Measurements from ENCODE around the gene CACNB3.
A peak's percentile ranks its signal among the peaks of the same experiment; 100 is the strongest.
"Not testable (repeated sequence)": the region's sequence is repeated elsewhere in the genome, so short reads cannot be mapped to it uniquely, and the experiment has no call there.

Gene CACNB3

GRCh38 chr12:48822139-48822538 lies 3.8 kb downstream of the CACNB3 start:
- ATAC-seq: no peak
- Mint-ChIP-seq H3K9me3 (no peaks in the 10 kb centered on the region), H3K4me3 (no peak overlapping the region), H3K4me1 (peaks cover 10% of the 10 kb centered on the region), H3K36me3 (ENCODE audit: low read depth) (no peaks in the 10 kb centered on the region), H3K27me3 (peaks cover 17% of the 10 kb centered on the region), H3K27ac (no peak overlapping the region)
- no peak for DNase-seq

GRCh38 chr12:48822711-48823110 lies 4.4 kb downstream of the CACNB3 start:
- H3K27ac Mint-ChIP-seq: no peak overlapping the region
- H3K27me3 Mint-ChIP-seq: peaks cover 12% of the 10 kb centered on the region
- ATAC-seq: no peak
- no peak for DNase-seq
- H3K4me1 Mint-ChIP-seq: peaks cover 5% of the 10 kb centered on the region
- H3K36me3 Mint-ChIP-seq (ENCODE audit: low read depth): no peaks in the 10 kb centered on the region
- no peaks in the 10 kb centered on the region for H3K9me3 Mint-ChIP-seq
- no peak overlapping the region for H3K4me3 Mint-ChIP-seq

GRCh38 chr12:48823281-48823680 lies 5.0 kb downstream of the CACNB3 start:
- DNase-seq (no peak), ATAC-seq (no peak)
- no peaks in the 10 kb centered on the region for H3K9me3 Mint-ChIP-seq
- no peak overlapping the region for H3K4me3 Mint-ChIP-seq
- H3K4me1 Mint-ChIP-seq: peaks cover 2% of the 10 kb centered on the region
- peaks cover 7% of the 10 kb centered on the region for H3K27me3 Mint-ChIP-seq
- H3K27ac Mint-ChIP-seq: no peak overlapping the region
- H3K36me3 Mint-ChIP-seq (ENCODE audit: low read depth): no peaks in the 10 kb centered on the region

DNA sequence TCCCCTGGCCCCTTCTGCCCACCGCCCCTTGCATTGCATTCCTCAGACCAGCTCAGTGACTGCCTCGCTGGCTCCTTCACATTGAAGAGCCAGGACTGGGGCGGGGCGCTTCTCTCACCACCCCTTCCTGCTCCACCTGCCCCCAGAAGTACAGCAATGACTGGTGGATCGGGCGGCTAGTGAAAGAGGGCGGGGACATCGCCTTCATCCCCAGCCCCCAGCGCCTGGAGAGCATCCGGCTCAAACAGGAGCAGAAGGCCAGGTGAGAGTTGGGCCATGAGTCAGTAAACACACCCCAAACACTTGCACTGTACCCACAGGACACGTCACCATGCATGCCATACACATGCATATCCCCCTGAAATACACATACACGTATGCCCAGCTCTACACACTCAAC lies 5.8 kb downstream of the CACNB3 start:
- H3K9me3 Mint-ChIP-seq: no peaks in the 10 kb centered on the region
- ATAC-seq (no peak), DNase-seq (no peak)
- H3K36me3 Mint-ChIP-seq (ENCODE audit: low read depth): peaks cover 5% of the 10 kb centered on the region
- H3K4me1 Mint-ChIP-seq: no peaks in the 10 kb centered on the region
- H3K27ac Mint-ChIP-seq: no peak overlapping the region
- H3K4me3 Mint-ChIP-seq: no peak overlapping the region
- H3K27me3 Mint-ChIP-seq: peaks cover 3% of the 10 kb centered on the region

GRCh38 chr12:48824905-48825304 lies 6.6 kb downstream of the CACNB3 start:
- no peak overlapping the region for H3K27ac Mint-ChIP-seq
- ATAC-seq: no peak
- H3K36me3 Mint-ChIP-seq (ENCODE audit: low read depth): peaks cover 7% of the 10 kb centered on the region
- DNase-seq: no peak
- no peaks in the 10 kb centered on the region for H3K4me1 Mint-ChIP-seq
- no peak overlapping the region for H3K4me3 Mint-ChIP-seq
- no peaks in the 10 kb centered on the region for H3K27me3 Mint-ChIP-seq
- no peaks in the 10 kb centered on the region for H3K9me3 Mint-ChIP-seq

GRCh38 chr12:48826209-48826855 lies 8.0 kb downstream of the CACNB3 start:
- ATAC-seq: no peak
- H3K27ac Mint-ChIP-seq: no peak overlapping the region
- DNase-seq: no peak
- no peaks in the 10 kb centered on the region for H3K27me3 Mint-ChIP-seq
- H3K4me1 Mint-ChIP-seq: no peaks in the 10 kb centered on the region
- H3K9me3 Mint-ChIP-seq: no peaks in the 10 kb centered on the region
- H3K4me3 Mint-ChIP-seq: no peak overlapping the region
- peaks cover 14% of the 10 kb centered on the region for H3K36me3 Mint-ChIP-seq (ENCODE audit: low read depth)

DNA sequence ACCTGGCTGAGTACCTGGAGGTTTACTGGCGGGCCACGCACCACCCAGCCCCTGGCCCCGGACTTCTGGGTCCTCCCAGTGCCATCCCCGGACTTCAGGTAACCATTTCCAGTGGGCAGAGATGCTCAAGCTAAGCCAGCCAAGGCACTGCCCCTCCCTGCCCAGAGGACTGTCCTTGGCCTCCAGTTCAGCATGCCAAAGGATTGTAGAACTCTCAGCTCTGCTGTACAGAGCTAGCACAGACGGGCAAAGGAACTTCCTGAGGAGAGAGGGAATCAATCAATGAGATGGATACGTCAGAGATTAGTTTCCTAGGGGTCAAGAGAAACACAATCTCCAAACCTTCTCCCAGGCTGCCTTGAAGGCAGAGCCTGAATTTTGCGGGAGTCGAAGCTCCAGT lies 8.7 kb downstream of the CACNB3 start:
- ATAC-seq: no peak
- H3K9me3 Mint-ChIP-seq: no peaks in the 10 kb centered on the region

DNA sequence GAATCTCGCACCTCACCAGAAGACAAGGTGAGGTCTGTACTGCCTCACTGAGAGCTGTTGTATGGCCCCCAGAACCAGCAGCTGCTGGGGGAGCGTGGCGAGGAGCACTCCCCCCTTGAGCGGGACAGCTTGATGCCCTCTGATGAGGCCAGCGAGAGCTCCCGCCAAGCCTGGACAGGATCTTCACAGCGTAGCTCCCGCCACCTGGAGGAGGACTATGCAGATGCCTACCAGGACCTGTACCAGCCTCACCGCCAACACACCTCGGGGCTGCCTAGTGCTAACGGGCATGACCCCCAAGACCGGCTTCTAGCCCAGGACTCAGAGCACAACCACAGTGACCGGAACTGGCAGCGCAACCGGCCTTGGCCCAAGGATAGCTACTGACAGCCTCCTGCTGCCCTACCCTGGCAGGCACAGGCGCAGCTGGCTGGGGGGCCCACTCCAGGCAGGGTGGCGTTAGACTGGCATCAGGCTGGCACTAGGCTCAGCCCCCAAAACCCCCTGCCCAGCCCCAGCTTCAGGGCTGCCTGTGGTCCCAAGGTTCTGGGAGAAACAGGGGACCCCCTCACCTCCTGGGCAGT lies 9.3 kb downstream of the CACNB3 start:
- ATAC-seq (no peak), DNase-seq (no peak)
- H3K27ac Mint-ChIP-seq: no peak overlapping the region
- no peaks in the 10 kb centered on the region for H3K4me1 Mint-ChIP-seq
- H3K27me3 Mint-ChIP-seq: no peaks in the 10 kb centered on the region
- H3K36me3 Mint-ChIP-seq (ENCODE audit: low read depth): peaks cover 25% of the 10 kb centered on the region
- no peak overlapping the region for H3K4me3 Mint-ChIP-seq
- no peaks in the 10 kb centered on the region for H3K9me3 Mint-ChIP-seq

More for the DNA sequence above, 8.7 kb downstream of the CACNB3 start:
- Mint-ChIP-seq H3K27ac (no peak overlapping the region), H3K4me1 (no peaks in the 10 kb centered on the region), H3K4me3 (no peak overlapping the region), H3K27me3 (no peaks in the 10 kb centered on the region), H3K36me3 (ENCODE audit: low read depth) (peaks cover 20% of the 10 kb centered on the region)
- no peak for DNase-seq

DNA sequence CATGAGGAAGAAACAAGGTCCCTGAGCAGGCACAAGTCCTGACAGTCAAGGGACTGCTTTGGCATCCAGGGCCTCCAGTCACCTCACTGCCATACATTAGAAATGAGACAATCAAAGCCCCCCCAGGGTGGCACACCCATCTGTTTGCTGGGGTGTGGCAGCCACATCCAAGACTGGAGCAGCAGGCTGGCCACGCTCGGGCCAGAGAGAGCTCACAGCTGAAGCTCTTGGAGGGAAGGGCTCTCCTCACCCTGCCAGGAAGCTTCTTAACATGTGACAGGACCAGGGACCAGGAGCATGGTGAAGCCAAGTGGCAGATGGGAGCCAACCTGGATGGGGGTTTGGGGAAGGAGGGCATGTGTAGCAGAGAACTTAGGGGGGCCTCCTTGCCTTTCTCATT lies 10.0 kb downstream of the CACNB3 start:
- H3K27me3 Mint-ChIP-seq: no peaks in the 10 kb centered on the region
- no peaks in the 10 kb centered on the region for H3K9me3 Mint-ChIP-seq
- H3K27ac Mint-ChIP-seq: no peak overlapping the region
- DNase-seq (no peak), ATAC-seq (no peak)
- H3K4me1 Mint-ChIP-seq: no peaks in the 10 kb centered on the region
- peaks cover 28% of the 10 kb centered on the region for H3K36me3 Mint-ChIP-seq (ENCODE audit: low read depth)
- H3K4me3 Mint-ChIP-seq: no peak overlapping the region

- no peaks in the 10 kb centered on the region for H3K4me1 Mint-ChIP-seq
- no peak overlapping the region for H3K4me3 Mint-ChIP-seq
- H3K27ac Mint-ChIP-seq: no peak overlapping the region
- H3K36me3 Mint-ChIP-seq (ENCODE audit: low read depth): peaks cover 34% of the 10 kb centered on the region
- no peaks in the 10 kb centered on the region for H3K27me3 Mint-ChIP-seq
- ATAC-seq (no peak), DNase-seq (no peak)
- H3K9me3 Mint-ChIP-seq: no peaks in the 10 kb centered on the region
These were observed 10.7 kb downstream of the CACNB3 start for GRCh38 chr12:48828841-48829575.

DNA sequence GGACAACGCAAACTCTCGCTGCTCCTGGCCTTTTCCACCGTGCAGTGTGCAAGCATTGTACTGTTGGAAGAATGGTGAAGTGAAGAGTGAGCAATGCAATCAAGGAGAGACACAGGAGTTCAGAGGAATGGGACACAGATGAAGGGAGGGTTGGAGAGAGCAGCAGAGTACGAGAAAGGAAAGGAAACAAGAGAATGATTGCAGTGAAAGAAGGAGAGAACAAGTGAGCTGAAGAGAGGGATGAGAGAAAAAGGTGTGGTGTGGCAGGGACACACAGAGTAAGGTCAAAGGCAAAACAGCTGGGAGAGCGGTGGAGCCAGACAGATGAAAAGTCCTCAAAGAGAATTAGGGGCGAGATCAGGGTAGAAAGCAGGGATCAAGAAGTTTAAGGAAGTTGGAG lies 13.0 kb downstream of the CACNB3 start:
- H3K9me3 Mint-ChIP-seq: no peaks in the 10 kb centered on the region
- H3K4me1 Mint-ChIP-seq: no peaks in the 10 kb centered on the region
- H3K27ac Mint-ChIP-seq: no peak overlapping the region
- H3K27me3 Mint-ChIP-seq: no peaks in the 10 kb centered on the region
- DNase-seq: no peak
- no peak for ATAC-seq
- H3K36me3 Mint-ChIP-seq (ENCODE audit: low read depth): peaks cover 44% of the 10 kb centered on the region
- no peak overlapping the region for H3K4me3 Mint-ChIP-seq

DNA sequence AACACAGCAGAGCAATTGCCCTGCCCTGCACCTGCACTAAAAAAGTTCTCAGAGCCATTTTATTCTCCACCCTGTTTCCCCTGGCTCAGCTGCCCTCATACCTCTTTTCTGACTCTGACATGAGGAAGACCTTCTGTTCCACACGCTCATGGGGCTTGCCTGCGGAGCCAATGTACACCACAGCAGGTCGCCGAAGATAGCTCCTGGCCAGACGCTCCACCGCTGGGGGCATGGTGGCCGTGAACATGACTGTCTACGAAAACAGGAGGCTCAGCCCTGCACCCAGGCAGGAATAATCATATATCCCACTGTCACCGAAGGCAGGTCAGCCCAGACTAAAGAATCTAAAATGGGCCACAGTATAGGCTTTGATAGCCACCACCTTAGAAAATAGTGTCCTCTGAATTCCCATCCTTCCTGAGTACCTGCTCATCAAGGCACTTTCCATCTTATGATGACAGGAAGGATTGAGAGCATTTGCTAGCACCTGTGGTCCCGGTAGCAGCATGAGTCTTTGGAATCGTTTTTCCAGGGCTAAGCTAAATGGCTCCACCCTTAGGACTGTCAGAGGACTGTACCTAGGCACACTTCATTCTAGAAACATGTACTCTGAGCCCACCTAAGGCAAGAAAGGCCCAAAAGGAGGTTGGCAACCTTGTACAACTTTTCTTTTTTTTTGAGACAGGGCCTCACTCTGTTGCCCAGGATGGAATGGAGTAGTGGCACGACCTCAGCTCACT lies 14.2 kb downstream of the CACNB3 start:
- Mint-ChIP-seq H3K4me3 (no peak overlapping the region), H3K27me3 (no peaks in the 10 kb centered on the region), H3K4me1 (no peaks in the 10 kb centered on the region), H3K9me3 (no peaks in the 10 kb centered on the region), H3K36me3 (ENCODE audit: low read depth) (peaks cover 56% of the 10 kb centered on the region), H3K27ac (no peak overlapping the region)
- ATAC-seq (no peak), DNase-seq (no peak)

- no peaks in the 10 kb centered on the region for H3K4me1 Mint-ChIP-seq
These were observed 19.8 kb downstream of the CACNB3 start for GRCh38 chr12:48838048-48838447.

DNA sequence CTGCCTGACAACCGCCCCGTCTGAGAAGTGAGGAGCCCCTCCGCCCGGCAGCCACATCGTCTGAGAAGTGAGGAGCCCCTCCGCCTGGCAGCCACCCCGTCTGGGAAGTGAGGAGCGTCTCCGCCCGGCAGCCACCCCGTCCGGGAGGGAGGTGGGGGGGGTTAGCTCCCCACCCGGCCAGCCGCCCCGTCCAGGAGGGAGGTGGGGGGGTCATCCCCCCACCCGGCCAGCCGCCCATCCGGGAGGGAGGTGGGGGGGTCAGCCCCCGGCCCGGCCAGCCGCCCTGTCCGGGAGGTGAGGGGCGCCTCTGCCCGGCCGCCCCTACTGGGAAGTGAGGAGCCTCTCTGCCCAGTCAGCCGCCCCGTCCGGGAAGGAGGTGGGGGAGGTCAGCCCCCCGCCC lies 23.7 kb downstream of the CACNB3 start:
- H3K4me1 Mint-ChIP-seq, H3K4me3 Mint-ChIP-seq, H3K27me3 Mint-ChIP-seq, ATAC-seq, H3K9me3 Mint-ChIP-seq, H3K27ac Mint-ChIP-seq, DNase-seq: not testable (repeated sequence)
- H3K36me3 Mint-ChIP-seq (ENCODE audit: low read depth): peaks cover 39% of the 10 kb centered on the region

More at GRCh38 chr12:48838048-48838447, 19.8 kb downstream of the CACNB3 start:
- no peak for ATAC-seq
- peak overlapping the region; percentile 1 for H3K27ac Mint-ChIP-seq
- H3K4me3 Mint-ChIP-seq: no peak overlapping the region
- H3K36me3 Mint-ChIP-seq (ENCODE audit: low read depth): peaks cover 51% of the 10 kb centered on the region
- H3K9me3 Mint-ChIP-seq: no peaks in the 10 kb centered on the region
- DNase-seq: no peak
- H3K27me3 Mint-ChIP-seq: no peaks in the 10 kb centered on the region

All from activated naive CD8-positive, alpha-beta T cell treated with anti-CD3 and anti-CD28 coated beads, Interleukin-2, amount 50 U/mL, for 24 hours (primary cell).